ENCODE results near the gene NFIX.

The NFIX gene

DNA sequence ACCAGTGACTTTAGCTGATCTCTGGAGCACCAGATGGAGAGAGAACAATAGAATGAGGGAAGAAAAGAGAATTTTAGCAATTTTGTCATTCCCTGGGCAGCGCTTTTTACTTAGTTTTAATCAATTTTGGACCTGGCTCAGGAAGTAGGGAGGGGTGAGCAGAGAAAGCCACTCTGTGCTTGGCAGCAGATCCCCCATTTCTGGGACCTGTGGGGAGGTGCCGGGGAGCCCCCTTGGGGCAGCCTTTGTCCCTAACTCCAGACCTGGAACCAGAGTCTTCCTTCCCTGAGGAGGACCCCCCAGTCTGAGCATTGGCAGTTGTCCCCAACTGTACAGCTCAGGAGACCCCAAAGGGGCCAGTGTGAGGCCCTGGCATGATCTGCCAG, 96.9 kb downstream of the NFIX start:
- no peaks in the 10 kb centered on the region for H3K36me3 ChIP-seq (replicated peaks)
- DNase-seq (ENCODE audit: low spot score in 2 of 2): no peak
- no peaks in the 10 kb centered on the region for H3K9me3 ChIP-seq
- H3K4me3 ChIP-seq: no peak overlapping the region
- in situ Hi-C loops (cut with MboI; ENCODE audit: low sequenced_read_pairs): loop anchor here (5.0 kb wide), 1 partner anchor 115 kb away; no protein-coding TSS in a partner anchor
- no peaks in the 10 kb centered on the region for H3K27me3 ChIP-seq (ENCODE audit: low read depth)
- H3K4me1 ChIP-seq: 0 out of 2 replicates have a peak, but pooled peaks cover under 1% of the 10 kb centered on the region

DNA sequence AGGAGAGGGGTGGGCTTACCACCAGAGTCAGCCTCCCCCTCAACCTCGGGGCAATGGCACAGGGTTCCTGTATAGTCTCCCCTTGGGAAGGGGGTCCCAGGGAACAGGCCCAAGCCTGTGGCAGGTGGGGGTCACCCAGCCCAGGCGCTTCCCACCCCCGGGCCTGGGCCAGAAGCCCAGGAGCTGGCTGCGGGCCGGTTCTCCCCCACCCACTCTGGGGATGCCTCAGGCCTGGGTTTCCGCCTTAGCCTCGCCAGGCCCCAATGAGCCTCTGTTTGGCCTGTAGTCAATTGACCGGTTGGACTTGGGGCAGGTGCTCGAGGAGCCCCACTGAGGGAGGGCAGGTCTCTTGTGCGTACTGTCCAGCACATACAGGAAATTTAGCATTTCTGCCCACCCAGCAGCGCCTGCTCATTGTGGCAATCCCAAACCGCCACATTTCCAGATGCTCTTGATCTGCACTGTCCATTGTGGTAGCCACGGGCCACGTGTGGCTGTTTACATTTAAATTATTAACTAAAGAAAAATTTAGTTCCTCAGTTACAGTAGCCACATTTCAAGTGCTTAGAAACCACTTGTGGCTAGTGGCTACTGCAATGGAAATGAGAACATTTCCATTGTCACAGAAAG, 97.4 kb downstream of the NFIX start:
- no peaks in the 10 kb centered on the region for H3K36me3 ChIP-seq (replicated peaks)
- H3K4me3 ChIP-seq: no peak overlapping the region
- DNase-seq (ENCODE audit: low spot score in 2 of 2): no peak
- 0 out of 2 replicates have a peak, but pooled peaks cover 3% of the 10 kb centered on the region for H3K4me1 ChIP-seq
- in situ Hi-C loops (cut with MboI; ENCODE audit: low sequenced_read_pairs): loop anchor here (5.0 kb wide), 1 partner anchor 115 kb away; no protein-coding TSS in a partner anchor
- H3K27me3 ChIP-seq (ENCODE audit: low read depth): no peaks in the 10 kb centered on the region
- H3K9me3 ChIP-seq: no peaks in the 10 kb centered on the region

DNA sequence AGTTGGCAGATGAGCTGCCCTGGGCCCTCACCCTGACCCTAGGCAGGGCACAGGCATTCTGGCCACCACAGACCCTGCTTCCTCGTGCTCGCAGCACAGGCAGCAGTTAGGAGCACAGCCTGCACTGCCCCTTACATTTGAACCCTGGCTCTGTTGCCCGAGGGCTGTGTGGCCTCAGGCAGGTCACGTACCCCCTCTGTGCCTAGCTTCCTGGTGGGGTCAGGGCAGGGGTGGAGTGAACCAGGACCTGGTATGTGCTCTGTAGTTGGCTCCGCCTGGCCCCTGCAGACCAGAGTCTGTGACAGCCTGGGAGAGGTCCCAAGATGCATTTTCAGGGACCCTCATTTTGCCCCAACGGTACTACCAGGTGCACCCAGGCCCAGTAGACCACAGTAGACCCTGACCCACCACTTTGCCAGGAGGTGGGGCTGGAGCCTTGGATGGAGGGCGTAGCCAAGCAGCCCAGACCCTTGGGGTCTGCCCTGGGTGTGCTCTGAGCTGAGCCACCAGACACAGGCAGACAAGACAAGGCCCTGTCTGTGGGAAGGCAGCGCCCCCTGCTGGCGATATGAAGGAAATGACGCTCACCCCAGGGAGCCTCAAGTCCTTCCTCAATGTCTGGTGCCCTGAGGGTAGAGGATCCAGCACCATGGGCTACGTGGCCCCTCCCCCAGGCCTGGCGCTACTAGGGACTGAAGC, 98.3 kb downstream of the NFIX start:
- in situ Hi-C loops (cut with MboI; ENCODE audit: low sequenced_read_pairs): loop anchor here (5.0 kb wide), 1 partner anchor 116 kb away; no protein-coding TSS in a partner anchor
- H3K4me3 ChIP-seq: no peak overlapping the region
- peak; percentile 70 to 88 for DNase-seq (ENCODE audit: low spot score in 2 of 2)

DNA sequence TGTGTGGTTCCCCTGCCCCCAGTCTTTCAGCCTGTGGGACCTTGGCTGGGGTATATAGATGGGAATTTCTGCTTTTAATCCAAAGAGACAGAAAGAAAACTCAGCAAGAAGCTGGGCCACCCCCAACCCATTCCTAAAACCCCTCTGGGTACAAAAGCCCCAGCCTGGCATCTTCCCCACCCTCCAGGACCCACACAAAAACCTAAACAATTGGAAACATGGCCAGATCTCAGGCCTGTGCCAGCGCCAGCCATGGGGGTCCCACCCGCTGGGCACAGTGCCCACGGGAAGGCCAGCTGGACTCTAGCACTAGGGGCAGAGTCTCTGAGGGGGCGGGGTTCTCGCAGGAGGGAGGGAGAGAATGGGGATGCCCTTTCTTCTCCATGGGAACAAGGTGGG, 98.8 kb downstream of the NFIX start:
- Histone ChIP-seq H3K4me1 (0 out of 2 replicates have a peak, but pooled peaks cover 3% of the 10 kb centered on the region), H3K36me3 (replicated peaks) (no peaks in the 10 kb centered on the region), H3K9me3 (no peaks in the 10 kb centered on the region), H3K27me3 (ENCODE audit: low read depth) (0 out of 2 replicates have a peak, but pooled peaks cover 3% of the 10 kb centered on the region), H3K4me3 (no peak overlapping the region)
- DNase-seq (ENCODE audit: low spot score in 2 of 2): no peak
- in situ Hi-C loops (cut with MboI; ENCODE audit: low sequenced_read_pairs): loop anchor here (5.0 kb wide), 1 partner anchor 117 kb away; no protein-coding TSS in a partner anchor

More for the DNA sequence above, 98.3 kb downstream of the NFIX start:
- no peaks in the 10 kb centered on the region for H3K27me3 ChIP-seq (ENCODE audit: low read depth)
- H3K36me3 ChIP-seq (replicated peaks): no peaks in the 10 kb centered on the region
- H3K9me3 ChIP-seq: no peaks in the 10 kb centered on the region
- 0 out of 2 replicates have a peak, but pooled peaks cover 3% of the 10 kb centered on the region for H3K4me1 ChIP-seq

DNA sequence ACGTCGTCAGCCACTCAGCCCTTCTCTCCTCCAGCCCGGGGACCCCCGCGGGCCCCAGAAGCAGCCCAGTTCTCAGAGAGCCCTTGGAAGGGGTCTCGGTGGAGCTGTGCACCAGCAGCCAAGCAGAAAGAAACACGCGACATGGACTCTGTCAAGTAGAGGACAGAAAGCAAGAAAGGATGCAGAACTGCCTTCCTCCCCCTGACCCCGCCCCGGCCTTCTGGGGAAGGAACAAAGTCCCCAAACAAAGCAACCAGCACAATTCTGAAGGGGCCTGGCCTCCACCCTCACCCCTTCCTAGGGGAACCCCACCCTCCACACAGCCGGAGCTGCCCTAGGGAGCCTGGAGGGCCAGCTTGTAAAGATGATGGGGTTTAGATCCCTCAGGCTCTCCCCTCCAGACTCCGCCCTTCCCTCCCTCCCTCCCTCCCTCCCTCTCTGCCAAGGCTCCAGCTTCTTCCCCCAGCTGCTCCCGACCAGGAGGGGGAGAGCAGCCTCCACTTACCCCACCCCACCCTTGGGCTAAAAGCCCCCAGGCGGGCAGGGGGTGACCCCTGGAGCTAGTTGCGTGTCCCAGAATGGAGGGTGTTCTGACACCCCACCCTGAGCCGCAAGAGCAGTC, 99.6 kb downstream of the NFIX start:
- H3K9me3 ChIP-seq: no peaks in the 10 kb centered on the region
- in situ Hi-C loops (cut with MboI; ENCODE audit: low sequenced_read_pairs): loop anchor here (5.0 kb wide), 1 partner anchor 118 kb away; no protein-coding TSS in a partner anchor
- H3K4me3 ChIP-seq: no peak overlapping the region
- DNase-seq (ENCODE audit: low spot score in 2 of 2): no peak
- 0 out of 2 replicates have a peak, but pooled peaks cover 3% of the 10 kb centered on the region for H3K27me3 ChIP-seq (ENCODE audit: low read depth)
- no peaks in the 10 kb centered on the region for H3K36me3 ChIP-seq (replicated peaks)
- 0 out of 2 replicates have a peak, but pooled peaks cover 3% of the 10 kb centered on the region for H3K4me1 ChIP-seq

DNA sequence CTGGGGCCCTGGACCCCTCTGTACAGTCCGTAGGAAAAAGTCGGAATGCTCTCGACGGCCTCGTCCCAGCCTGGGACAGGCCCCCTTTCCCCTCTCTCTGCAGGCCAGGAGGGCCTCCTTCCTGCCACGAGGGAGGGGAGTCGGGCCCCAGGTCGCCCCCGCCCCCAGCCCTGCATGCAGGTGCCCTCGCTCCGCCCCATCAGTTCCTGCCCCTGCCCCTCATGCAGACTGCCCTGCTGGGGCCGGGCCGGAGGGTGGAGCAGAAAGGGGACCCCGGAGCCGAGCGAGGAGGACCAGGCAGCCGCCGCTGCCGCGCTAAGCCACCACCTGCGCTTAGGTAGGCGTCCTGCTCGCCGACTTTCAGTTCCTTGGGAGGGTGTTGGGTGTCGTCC, 100.1 kb downstream of the NFIX start:
- Histone ChIP-seq H3K9me3 (no peaks in the 10 kb centered on the region), H3K36me3 (replicated peaks) (no peaks in the 10 kb centered on the region), H3K4me3 (no peak overlapping the region), H3K4me1 (0 out of 2 replicates have a peak, but pooled peaks cover 3% of the 10 kb centered on the region), H3K27me3 (ENCODE audit: low read depth) (0 out of 2 replicates have a peak, but pooled peaks cover 3% of the 10 kb centered on the region)
- in situ Hi-C loops (cut with MboI; ENCODE audit: low sequenced_read_pairs): no loop called here
- DNase-seq (ENCODE audit: low spot score in 2 of 2): no peak

DNA sequence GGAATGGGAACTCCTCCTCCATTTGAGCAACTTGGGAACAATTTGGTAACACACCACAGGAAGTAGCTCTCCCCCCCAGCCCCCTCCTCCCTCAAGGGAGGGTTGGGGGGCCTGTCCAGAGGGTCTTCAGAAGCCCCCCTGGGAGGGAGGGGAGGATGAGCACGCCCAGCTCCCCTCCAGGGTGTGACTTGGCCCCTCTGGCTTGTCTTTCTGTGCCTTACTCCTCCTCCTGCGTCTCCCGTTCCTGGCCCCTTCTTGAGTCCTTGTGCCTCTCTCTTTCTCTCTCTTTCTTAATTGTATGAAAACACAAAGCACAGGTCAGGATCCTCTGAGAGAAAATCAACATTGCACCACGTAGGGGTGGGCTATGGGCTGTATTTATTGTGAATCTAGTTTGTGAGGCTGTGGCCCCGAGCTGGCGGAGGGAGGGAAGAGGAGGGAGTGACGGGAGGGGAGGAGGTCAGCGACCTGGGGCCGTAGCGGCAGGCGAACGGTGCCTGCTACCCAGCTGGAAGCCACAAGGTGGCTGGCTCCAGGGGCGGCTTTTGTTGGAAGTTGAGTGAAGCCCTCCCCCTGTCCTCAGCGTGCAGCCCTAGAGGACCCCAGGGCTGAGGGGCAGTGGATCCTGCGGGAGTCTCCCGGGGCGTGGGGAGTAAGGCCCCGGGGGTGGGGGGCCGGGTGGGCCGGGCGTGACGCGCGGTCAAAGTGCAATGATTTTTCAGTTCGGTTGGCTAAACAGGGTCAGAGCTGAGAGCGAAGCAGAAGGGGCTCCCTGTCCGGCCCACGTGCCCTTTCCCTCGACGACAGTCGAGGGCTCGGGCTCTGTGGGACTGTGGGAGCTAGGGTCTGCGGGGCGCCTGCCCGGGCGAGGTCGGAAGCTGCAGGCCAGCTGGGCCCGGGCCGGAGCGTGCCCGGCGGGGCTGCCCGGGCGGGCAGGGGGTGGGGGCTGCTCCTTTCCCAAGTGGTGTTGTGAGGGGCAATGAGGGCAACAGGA, 101.0 kb downstream of the NFIX start:
- H3K9me3 ChIP-seq: no peaks in the 10 kb centered on the region
- in situ Hi-C loops (cut with MboI; ENCODE audit: low sequenced_read_pairs): no loop called here
- H3K27me3 ChIP-seq (ENCODE audit: low read depth): 0 out of 2 replicates have a peak, but pooled peaks cover 3% of the 10 kb centered on the region
- no peaks in the 10 kb centered on the region for H3K36me3 ChIP-seq (replicated peaks)
- DNase-seq (ENCODE audit: low spot score in 2 of 2): peak in 1 of 2 experiments; percentile 64
- no peak overlapping the region for H3K4me3 ChIP-seq
- H3K4me1 ChIP-seq: 0 out of 2 replicates have a peak, but pooled peaks cover 3% of the 10 kb centered on the region

DNA sequence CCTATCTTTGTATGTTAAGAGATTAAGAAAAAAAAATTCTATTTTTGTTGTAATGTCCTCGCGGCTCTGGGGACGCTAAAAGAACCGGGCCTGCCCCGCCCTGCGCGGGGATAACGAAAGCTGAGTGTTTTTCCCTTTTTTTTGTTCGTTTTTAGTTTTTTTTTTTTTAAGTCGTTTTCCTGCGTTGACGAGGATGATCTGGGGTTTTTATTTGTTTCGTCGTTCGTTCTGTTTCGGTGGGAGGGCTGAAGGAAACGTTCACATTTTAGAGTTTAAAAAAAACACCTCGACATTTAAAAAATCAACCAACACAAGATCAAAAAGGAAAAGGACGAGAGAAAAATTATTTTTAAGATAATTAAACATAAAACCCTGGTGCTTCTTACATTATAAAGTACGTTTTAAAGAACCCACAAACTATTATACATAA, 101.8 kb downstream of the NFIX start:
- in situ Hi-C loops (cut with MboI; ENCODE audit: low sequenced_read_pairs): no loop called here
- 0 out of 2 replicates have a peak, but pooled peaks cover 3% of the 10 kb centered on the region for H3K4me1 ChIP-seq

DNA sequence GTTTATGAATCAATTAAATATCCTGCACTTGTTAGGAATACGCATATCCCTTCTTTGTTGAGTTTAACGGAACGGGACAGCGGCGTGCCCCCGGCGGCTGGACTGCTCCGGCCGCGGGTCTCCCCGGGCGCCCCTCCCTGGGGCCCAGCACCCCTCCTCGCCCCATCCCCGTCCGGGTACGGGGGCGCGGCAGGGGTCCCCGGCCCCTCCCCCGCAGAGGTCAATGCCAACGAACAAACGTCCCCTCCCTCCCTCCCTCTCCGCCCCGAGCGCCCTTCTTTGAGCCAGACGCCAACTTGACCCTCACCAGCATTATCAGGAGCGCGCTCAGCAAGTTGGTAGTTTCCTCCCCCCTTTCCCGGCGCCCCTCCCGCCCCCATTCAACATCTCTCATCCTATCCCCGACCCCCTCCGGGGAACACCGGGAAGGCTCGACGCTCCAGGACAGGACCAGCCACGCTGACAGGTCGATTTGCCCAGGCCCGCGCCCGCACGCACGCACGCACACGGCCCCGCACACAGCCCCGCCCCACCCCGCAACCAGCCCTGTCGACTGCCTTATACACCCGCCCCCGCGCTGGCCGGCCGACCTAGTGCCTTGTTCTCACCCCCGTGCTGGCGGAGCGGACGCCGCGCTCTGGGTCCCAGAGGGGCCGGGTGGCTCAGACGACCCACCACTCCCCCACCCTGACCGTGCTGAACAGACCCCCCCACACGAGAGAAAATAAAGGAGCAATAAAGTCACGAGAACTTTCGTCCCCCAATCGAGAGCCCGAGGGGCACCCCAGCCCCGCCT, 102.4 kb downstream of the NFIX start:
- peak in 1 of 2 experiments; percentile 61 for DNase-seq (ENCODE audit: low spot score in 2 of 2)
- Histone ChIP-seq H3K4me3 (no peak overlapping the region; the same call in 1 of the 2 replicates), H3K4me1 (0 out of 2 replicates have a peak, but pooled peaks cover 3% of the 10 kb centered on the region), H3K9me3 (no peaks in the 10 kb centered on the region), H3K27me3 (ENCODE audit: low read depth) (0 out of 2 replicates have a peak, but pooled peaks cover 3% of the 10 kb centered on the region), H3K36me3 (replicated peaks) (no peaks in the 10 kb centered on the region)
- in situ Hi-C loops (cut with MboI; ENCODE audit: low sequenced_read_pairs): no loop called here

More for the DNA sequence above, 101.8 kb downstream of the NFIX start:
- 0 out of 2 replicates have a peak, but pooled peaks cover 3% of the 10 kb centered on the region for H3K27me3 ChIP-seq (ENCODE audit: low read depth)
- no peaks in the 10 kb centered on the region for H3K9me3 ChIP-seq
- no peak overlapping the region for H3K4me3 ChIP-seq
- no peaks in the 10 kb centered on the region for H3K36me3 ChIP-seq (replicated peaks)
- DNase-seq (ENCODE audit: low spot score in 2 of 2): no peak

DNA sequence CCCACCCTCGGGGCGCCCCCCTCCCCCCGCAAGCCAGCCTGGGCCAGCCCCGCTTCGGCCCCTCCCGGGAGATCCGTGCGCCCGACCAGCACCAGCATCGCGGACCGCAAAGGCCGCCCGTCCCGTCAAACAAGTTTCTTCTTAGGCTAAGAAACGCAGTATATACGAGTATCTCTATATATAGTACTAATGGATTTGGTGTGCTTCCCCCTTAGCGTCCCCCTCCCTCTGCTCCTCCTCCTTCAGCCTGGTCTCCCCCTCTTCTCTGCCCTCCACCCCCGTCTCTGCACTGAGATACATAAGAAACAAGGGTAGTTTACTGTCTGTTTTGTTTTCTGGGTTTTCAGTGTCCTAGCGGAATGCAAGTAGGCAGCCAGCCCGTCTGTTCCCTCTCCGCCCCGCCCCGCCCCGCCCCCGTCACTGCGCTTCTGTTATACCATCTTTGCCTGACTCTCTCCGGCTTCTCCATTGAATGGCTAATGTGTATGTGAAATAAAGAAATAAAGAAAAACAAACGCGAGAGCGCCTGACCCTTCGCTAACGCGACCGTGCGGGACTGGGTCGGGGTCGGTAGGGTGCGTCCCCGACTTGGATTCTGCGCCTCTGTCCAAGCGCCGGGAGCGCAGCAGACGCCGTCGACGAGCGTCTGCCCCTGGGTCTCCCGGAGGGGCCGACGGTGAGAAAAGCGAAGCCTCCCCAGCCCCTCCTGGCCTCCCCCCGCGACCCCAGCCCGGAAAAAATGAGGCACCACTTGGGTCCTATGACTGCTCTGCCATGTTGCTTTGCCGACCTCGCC, 103.2 kb downstream of the NFIX start:
- no peak overlapping the region for H3K4me3 ChIP-seq
- no peaks in the 10 kb centered on the region for H3K9me3 ChIP-seq
- no peaks in the 10 kb centered on the region for H3K36me3 ChIP-seq (replicated peaks)
- H3K4me1 ChIP-seq: 0 out of 2 replicates have a peak, but pooled peaks cover 3% of the 10 kb centered on the region
- 0 out of 2 replicates have a peak, but pooled peaks cover 3% of the 10 kb centered on the region for H3K27me3 ChIP-seq (ENCODE audit: low read depth)
- in situ Hi-C loops (cut with MboI; ENCODE audit: low sequenced_read_pairs): no loop called here
- DNase-seq (ENCODE audit: low spot score in 2 of 2): peak; percentile 29 to 40

Measured in HAP-1 (cell line).